DND-41 (cell line): ENCODE data around the gene OR7C1.
"Not testable (repeated sequence)": the region's sequence is repeated elsewhere in the genome, so short reads cannot be mapped to it uniquely, and the experiment has no call there.

Source experiments
- CTCF ChIP-seq: IDR thresholded peaks from 2 replicates; pipeline ENCODE4 v1.5.1; 2012; ENCODE audit warnings: borderline replicate concordance, low read length, moderate library complexity, mild to moderate bottlenecking; ENCODE audit not compliant: poor library complexity, severe bottlenecking; ENCODE audit errors: extremely low read depth
- EZH2 ChIP-seq: IDR thresholded peaks from 3 replicates; pipeline ENCODE4 v1.6.1; 2012; ENCODE audit warnings: borderline replicate concordance, low read depth, mild to moderate bottlenecking, moderate library complexity, low read length, inconsistent platforms; ENCODE audit not compliant: severe bottlenecking

- TF ChIP-seq CTCF, EZH2: not testable (repeated sequence)
Observed at GRCh38 chr19:14773722-14774121, 61.3 kb downstream of the OR7C1 start.
